Measurements from ENCODE around the gene NT5DC2.

Gene NT5DC2

DNA sequence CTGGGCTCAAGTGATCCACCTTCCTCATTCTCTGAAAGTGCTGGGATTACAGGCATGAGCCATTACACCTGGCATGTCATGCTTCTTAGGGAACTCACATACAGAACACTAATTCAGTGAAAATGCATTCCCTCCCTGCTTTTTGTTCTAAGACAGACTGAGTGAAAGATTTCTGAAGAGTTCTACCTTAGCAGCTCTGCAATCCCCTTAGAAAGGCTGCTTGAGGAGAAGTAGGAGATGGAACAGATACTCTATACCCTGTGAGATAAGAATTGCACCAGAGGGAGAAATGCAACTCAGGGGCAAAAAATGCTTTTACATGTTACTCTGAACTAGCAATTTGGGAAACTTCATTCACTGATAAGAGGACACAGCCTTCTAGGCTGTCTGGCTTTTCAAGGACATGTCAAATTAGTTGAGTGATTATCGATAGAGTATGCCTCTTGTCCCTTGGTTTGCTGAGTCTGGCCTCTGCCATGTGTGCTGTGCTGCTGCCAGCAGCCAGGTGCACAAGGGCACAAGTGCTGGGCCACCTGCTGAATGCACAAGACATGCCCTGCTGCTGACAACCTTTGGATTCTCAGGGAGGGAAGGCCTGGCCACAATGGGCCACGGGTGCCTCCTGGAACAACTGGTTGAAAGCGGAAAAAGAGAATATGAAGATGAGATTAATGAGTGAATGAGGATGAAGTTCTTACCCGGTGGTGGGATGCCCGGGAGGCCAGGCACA is 20.5 kb upstream of the NT5DC2 start:
- Histone ChIP-seq H3K27ac (ENCODE audit: low read depth, low read length) (no peak overlapping the region), H3K4me1 (ENCODE audit: control insufficient read depth, insufficient read depth, low read length) (peaks cover 10% of the 10 kb centered on the region; the same call in 1 of the 2 replicates), H3K9me3 (ENCODE audit: control insufficient read depth, insufficient read depth, low read length) (no peaks in the 10 kb centered on the region), H3K27me3 (ENCODE audit: control insufficient read depth, insufficient read depth, low read length) (no peaks in the 10 kb centered on the region), H3K4me3 (ENCODE audit: low read depth, low read length) (no peak overlapping the region), H3K36me3 (ENCODE audit: control insufficient read depth, insufficient read depth, low read length) (peaks cover 73% of the 10 kb centered on the region), H3K9ac (ENCODE audit: low read depth, low read length) (no peak overlapping the region)

DNA sequence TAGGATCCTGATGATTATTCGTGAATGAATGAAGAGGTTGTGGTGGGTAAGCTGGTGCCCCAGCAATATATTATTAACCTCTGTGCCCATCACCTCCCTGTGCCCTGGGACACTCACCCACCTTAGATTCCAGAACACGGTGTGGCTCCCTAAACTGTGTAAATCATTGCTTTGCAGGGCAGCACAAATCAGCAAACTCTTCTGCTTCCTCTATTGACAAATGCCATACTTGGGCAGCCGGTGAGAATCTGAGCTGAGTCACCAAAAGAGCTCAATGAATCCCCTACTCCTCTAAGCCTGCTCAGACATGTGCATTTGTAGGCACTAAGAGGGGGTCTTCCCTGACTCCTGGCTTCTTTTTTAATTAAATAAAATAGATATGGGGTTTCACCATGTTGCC is 18.4 kb upstream of the NT5DC2 start:
- Histone ChIP-seq H3K9me3 (ENCODE audit: control insufficient read depth, insufficient read depth, low read length) (no peaks in the 10 kb centered on the region), H3K27me3 (ENCODE audit: control insufficient read depth, insufficient read depth, low read length) (no peaks in the 10 kb centered on the region), H3K27ac (ENCODE audit: low read depth, low read length) (no peak overlapping the region), H3K36me3 (ENCODE audit: control insufficient read depth, insufficient read depth, low read length) (peaks cover 72% of the 10 kb centered on the region), H3K4me3 (ENCODE audit: low read depth, low read length) (no peak overlapping the region), H3K9ac (ENCODE audit: low read depth, low read length) (no peak overlapping the region), H3K4me1 (ENCODE audit: control insufficient read depth, insufficient read depth, low read length) (peaks cover 8% of the 10 kb centered on the region; the same call in 1 of the 2 replicates)

DNA sequence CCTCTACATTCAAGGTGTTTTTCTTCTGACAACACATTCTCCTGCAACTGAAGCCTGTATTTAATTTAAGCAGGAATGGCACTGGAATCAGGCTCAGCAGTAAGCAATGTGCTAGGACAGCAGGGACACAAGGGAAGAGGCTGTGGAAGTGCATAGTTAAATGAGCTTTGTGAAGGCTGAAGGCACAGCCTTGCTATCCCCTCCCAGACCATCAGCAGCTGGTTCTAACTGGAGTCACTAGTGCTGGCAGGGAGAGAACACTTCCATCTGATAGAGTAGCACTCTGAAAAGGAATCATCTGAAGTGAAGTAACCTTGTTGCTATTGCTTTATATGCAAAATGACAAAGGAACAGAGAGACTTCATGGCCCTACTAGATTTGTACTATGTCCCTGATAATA is 17.5 kb upstream of the NT5DC2 start:
- Histone ChIP-seq H3K27ac (ENCODE audit: low read depth, low read length) (no peak overlapping the region), H3K4me1 (ENCODE audit: control insufficient read depth, insufficient read depth, low read length) (no peaks in the 10 kb centered on the region), H3K36me3 (ENCODE audit: control insufficient read depth, insufficient read depth, low read length) (peaks cover 78% of the 10 kb centered on the region), H3K27me3 (ENCODE audit: control insufficient read depth, insufficient read depth, low read length) (no peaks in the 10 kb centered on the region), H3K9me3 (ENCODE audit: control insufficient read depth, insufficient read depth, low read length) (no peaks in the 10 kb centered on the region), H3K4me3 (ENCODE audit: low read depth, low read length) (no peak overlapping the region), H3K9ac (ENCODE audit: low read depth, low read length) (no peak overlapping the region)

DNA sequence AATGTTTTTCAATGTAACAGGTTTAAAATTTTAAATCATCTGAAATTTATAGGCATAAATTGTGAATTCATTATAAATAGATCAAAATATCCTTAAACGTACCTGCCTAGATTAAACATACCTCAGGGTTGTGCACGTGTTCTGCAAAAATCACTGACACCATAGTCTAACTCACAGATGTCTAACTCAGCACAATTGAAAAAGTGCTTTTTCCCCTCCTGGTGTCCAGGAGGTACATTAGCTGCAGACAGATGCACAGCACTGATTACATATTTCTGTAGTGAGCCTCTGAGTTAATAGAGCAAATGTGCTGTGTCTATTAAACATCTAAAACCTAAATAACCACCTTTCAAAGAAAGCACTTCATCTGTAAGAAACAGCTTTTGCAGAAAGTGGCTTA is 13.5 kb upstream of the NT5DC2 start:
- Histone ChIP-seq H3K27me3 (ENCODE audit: control insufficient read depth, insufficient read depth, low read length) (no peaks in the 10 kb centered on the region), H3K27ac (ENCODE audit: low read depth, low read length) (no peak overlapping the region), H3K4me1 (ENCODE audit: control insufficient read depth, insufficient read depth, low read length) (no peaks in the 10 kb centered on the region), H3K4me3 (ENCODE audit: low read depth, low read length) (no peak overlapping the region), H3K9ac (ENCODE audit: low read depth, low read length) (no peak overlapping the region), H3K36me3 (ENCODE audit: control insufficient read depth, insufficient read depth, low read length) (peaks cover 59% of the 10 kb centered on the region), H3K9me3 (ENCODE audit: control insufficient read depth, insufficient read depth, low read length) (no peaks in the 10 kb centered on the region)

DNA sequence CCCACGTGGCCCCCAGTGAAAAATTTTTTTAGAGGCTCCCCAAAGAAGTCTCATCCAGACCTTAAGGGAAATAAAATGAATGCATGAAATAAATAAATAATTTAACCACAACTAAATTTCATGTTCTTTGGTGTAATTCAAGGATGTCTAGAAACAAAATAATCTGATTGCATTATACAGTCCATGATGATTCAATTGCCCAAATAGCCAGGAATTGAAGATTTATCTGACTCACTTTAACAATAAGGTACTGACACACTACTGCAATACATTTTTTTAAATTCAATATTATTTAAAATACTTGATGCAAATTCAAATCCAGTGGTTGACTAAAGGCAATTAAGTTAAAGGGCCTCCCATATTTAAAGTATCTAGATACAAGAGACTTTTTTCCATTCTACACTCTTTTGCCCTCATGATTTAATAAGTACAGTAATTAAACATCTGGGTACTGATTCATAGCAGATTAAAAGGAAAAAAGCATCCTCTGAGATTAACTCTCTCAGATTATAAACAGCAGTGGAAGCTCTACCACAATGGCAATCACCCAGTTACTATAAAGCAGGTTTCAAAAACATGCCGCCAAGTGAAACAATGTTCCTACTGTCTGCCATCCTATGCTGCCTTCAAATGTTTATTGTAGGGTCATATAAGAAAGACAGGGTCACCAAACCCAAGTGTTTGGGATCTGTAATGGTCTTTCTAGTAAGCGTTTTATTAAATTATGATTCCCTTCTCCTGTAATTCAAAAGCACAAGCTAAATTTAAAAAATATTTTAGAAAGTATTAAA is 12.6 kb upstream of the NT5DC2 start:
- Histone ChIP-seq H3K27me3 (ENCODE audit: control insufficient read depth, insufficient read depth, low read length) (no peaks in the 10 kb centered on the region), H3K4me1 (ENCODE audit: control insufficient read depth, insufficient read depth, low read length) (no peaks in the 10 kb centered on the region), H3K36me3 (ENCODE audit: control insufficient read depth, insufficient read depth, low read length) (peaks cover 55% of the 10 kb centered on the region), H3K4me3 (ENCODE audit: low read depth, low read length) (no peak overlapping the region), H3K27ac (ENCODE audit: low read depth, low read length) (no peak overlapping the region), H3K9me3 (ENCODE audit: control insufficient read depth, insufficient read depth, low read length) (no peaks in the 10 kb centered on the region), H3K9ac (ENCODE audit: low read depth, low read length) (no peak overlapping the region)

DNA sequence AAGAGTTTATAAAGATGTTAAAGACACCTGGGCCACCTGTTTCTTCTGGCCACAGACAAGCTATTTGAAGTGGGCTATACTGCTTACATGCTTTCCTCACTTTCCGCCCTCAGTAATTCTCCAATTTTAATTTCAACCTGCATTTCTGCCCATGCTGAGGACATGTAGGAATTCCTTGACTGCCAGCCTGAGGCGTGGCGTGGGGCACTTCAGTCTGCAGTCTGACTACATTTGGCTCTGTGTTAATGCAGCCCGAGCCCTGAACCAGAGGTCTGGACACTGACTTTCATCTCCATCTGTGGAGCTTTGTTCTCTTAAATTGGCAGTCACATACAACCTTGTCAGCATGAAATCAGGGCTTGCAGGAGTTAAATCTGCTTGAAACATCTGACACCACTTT is 11.3 kb upstream of the NT5DC2 start:
- H3K9ac ChIP-seq (ENCODE audit: low read depth, low read length) = no peak overlapping the region
- no peaks in the 10 kb centered on the region for H3K9me3 ChIP-seq (ENCODE audit: control insufficient read depth, insufficient read depth, low read length)
- no peak overlapping the region for H3K4me3 ChIP-seq (ENCODE audit: low read depth, low read length)
- no peak overlapping the region for H3K27ac ChIP-seq (ENCODE audit: low read depth, low read length)
- no peaks in the 10 kb centered on the region for H3K4me1 ChIP-seq (ENCODE audit: control insufficient read depth, insufficient read depth, low read length)
- H3K36me3 ChIP-seq (ENCODE audit: control insufficient read depth, insufficient read depth, low read length) = peaks cover 55% of the 10 kb centered on the region
- no peaks in the 10 kb centered on the region for H3K27me3 ChIP-seq (ENCODE audit: control insufficient read depth, insufficient read depth, low read length)

DNA sequence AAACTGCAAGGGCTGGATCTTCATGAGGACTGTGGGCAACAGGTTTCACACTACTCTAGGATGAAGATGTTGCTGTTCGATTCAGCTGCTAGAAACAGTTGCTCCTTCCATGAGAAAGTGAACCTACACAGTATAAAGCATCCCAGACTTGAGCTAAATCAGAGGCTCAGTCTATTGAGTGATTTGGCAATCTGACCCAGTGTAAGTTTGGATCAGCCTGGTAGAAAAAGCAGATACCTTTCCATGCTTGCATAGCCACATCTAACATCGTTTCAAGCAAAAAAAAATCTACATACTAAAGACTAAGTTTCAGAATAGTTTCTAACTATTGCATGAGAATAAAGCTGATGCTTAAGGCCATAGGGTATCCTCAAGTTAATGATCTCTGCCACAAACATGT is 7.4 kb upstream of the NT5DC2 start:
- H3K9ac ChIP-seq (ENCODE audit: low read depth, low read length) = no peak overlapping the region
- H3K4me1 ChIP-seq (ENCODE audit: control insufficient read depth, insufficient read depth, low read length) = peaks cover 14% of the 10 kb centered on the region; the same call in 1 of the 2 replicates
- no peaks in the 10 kb centered on the region for H3K27me3 ChIP-seq (ENCODE audit: control insufficient read depth, insufficient read depth, low read length)
- H3K4me3 ChIP-seq (ENCODE audit: low read depth, low read length) = no peak overlapping the region
- peaks cover 32% of the 10 kb centered on the region for H3K36me3 ChIP-seq (ENCODE audit: control insufficient read depth, insufficient read depth, low read length)
- no peak overlapping the region for H3K27ac ChIP-seq (ENCODE audit: low read depth, low read length)
- H3K9me3 ChIP-seq (ENCODE audit: control insufficient read depth, insufficient read depth, low read length) = no peaks in the 10 kb centered on the region

DNA sequence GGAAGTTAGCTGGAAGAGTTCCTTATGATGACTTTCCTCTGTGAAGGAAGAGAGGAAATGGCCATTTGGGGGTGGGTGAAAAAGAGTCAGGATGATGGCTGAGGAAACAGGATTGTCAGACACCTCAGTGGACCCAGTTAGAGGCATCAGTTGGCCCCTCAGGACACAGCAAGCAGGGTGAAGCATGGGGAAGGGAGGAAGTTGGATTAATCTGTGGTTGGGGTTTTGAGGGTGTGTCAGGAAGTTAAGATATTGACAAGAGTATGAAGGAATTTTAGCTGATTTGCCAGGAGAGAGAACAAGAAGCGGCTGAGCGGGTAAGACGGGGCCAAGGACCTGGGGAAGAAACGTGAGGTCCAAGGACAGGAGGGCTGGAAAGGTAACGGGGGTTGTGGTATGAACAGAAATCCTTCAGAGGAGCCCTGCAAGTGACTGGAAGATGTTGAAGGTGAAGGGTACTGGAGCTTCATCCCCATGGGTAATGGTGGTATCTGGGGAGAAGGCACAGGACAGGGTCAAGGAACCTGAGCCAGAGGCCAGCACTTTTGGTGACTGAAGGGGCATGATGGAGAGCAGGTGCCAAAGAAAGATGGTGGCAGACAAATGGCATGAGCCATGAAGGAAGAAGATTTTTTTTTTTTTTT is 5.5 kb upstream of the NT5DC2 start:
- H3K4me3 ChIP-seq (ENCODE audit: low read depth, low read length) = no peak overlapping the region
- peaks cover 27% of the 10 kb centered on the region for H3K36me3 ChIP-seq (ENCODE audit: control insufficient read depth, insufficient read depth, low read length)
- H3K4me1 ChIP-seq (ENCODE audit: control insufficient read depth, insufficient read depth, low read length) = peaks cover 21% of the 10 kb centered on the region
- no peaks in the 10 kb centered on the region for H3K9me3 ChIP-seq (ENCODE audit: control insufficient read depth, insufficient read depth, low read length)
- no peaks in the 10 kb centered on the region for H3K27me3 ChIP-seq (ENCODE audit: control insufficient read depth, insufficient read depth, low read length)
- no peak overlapping the region for H3K27ac ChIP-seq (ENCODE audit: low read depth, low read length)
- H3K9ac ChIP-seq (ENCODE audit: low read depth, low read length) = no peak overlapping the region

DNA sequence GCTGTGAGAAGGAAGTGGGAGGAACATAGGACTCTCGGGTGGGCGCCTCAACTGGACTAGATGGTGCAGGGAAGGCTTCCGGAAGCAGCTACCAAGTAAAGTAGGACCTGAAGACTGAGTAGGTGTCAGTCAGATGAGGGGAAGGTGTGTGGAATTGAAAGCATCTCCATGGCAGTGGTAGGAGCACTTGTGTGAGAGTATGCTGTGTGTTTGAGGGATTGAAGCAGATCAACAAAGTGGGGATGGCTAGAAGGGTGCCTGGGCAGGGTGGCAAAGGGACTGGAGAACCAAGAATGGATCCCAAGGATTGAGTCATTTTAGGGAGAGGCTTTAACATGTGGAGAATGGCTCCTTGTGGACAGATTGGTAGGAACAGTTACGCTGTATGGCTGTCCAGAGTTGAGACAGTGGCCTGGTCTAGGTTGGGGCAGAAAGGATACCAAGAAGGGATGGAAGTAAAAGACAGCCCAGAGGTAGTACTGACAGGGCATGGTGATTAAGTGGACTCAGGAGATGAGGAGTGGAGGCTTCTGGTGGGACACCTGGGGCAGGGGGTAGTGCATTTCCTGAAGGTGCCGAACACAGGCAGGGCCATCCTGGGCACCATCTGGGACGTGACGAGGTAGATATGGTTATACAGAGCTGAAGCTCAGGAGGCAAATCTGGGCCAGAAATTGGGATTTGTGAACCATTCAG is 4.2 kb upstream of the NT5DC2 start:
- no peaks in the 10 kb centered on the region for H3K9me3 ChIP-seq (ENCODE audit: control insufficient read depth, insufficient read depth, low read length)
- H3K4me1 ChIP-seq (ENCODE audit: control insufficient read depth, insufficient read depth, low read length) = peaks cover 21% of the 10 kb centered on the region
- peak overlapping the region; percentile 88 for H3K4me3 ChIP-seq (ENCODE audit: low read depth, low read length)
- no peaks in the 10 kb centered on the region for H3K27me3 ChIP-seq (ENCODE audit: control insufficient read depth, insufficient read depth, low read length)
- peaks cover 27% of the 10 kb centered on the region for H3K36me3 ChIP-seq (ENCODE audit: control insufficient read depth, insufficient read depth, low read length)
- H3K9ac ChIP-seq (ENCODE audit: low read depth, low read length) = no peak overlapping the region
- no peak overlapping the region for H3K27ac ChIP-seq (ENCODE audit: low read depth, low read length)

DNA sequence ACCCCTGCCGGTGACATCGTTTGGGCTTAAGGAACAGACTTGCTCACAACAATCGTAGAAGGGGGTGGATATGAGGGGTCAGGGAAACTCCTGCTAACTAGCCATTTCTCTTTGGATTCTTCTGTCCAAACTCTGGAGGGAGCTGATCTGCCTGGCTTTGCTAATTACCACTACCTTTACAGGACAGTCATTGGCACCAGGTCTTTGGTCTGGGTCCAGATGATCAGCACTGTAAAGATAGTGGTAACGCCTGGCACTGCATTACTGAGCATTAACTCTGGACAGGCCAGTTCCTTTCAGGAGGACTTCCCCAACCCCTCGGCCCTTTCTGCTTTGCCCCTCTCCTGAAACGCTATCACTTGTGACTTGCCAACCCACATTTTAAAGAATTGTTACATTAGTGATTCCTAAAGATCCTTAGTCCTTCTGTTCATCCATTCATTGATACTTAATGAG is 3.5 kb upstream of the NT5DC2 start:
- H3K4me1 ChIP-seq (ENCODE audit: control insufficient read depth, insufficient read depth, low read length) = peaks cover 25% of the 10 kb centered on the region
- peaks cover 27% of the 10 kb centered on the region for H3K36me3 ChIP-seq (ENCODE audit: control insufficient read depth, insufficient read depth, low read length)
- no peaks in the 10 kb centered on the region for H3K9me3 ChIP-seq (ENCODE audit: control insufficient read depth, insufficient read depth, low read length)
- H3K27me3 ChIP-seq (ENCODE audit: control insufficient read depth, insufficient read depth, low read length) = no peaks in the 10 kb centered on the region
- peak overlapping the region; percentile 85 for H3K9ac ChIP-seq (ENCODE audit: low read depth, low read length)
- peak overlapping the region; percentile 92 for H3K27ac ChIP-seq (ENCODE audit: low read depth, low read length)
- H3K4me3 ChIP-seq (ENCODE audit: low read depth, low read length) = peak overlapping the region; percentile 88
